ENCODE measurements around the gene HMCN2.
A peak's percentile ranks its signal among the peaks of the same experiment; 100 is the strongest.
"Not testable (repeated sequence)": the region's sequence is repeated elsewhere in the genome, so short reads cannot be mapped to it uniquely, and the experiment has no call there.

Gene HMCN2

DNA sequence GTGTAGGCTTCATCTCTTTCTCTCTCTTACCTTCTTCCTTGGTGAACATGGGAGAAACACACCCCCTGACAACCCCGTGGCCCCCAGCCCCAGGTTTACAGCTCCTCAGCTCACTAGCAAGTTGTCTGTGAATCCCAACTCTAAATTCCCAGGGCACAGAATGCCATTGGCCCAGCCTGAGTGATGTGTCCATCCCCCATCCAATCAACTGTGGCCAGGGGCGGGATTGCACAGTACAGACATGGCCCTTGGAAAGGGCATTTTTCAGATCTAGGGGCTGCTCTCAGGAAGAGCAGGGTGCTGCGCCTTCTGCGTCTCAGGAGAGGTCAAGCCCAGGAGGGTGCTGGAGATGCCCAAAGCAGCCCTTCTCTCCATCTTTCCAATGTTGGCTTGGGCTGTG lies 131.0 kb downstream of the HMCN2 start:
- no peak for DNase-seq

DNA sequence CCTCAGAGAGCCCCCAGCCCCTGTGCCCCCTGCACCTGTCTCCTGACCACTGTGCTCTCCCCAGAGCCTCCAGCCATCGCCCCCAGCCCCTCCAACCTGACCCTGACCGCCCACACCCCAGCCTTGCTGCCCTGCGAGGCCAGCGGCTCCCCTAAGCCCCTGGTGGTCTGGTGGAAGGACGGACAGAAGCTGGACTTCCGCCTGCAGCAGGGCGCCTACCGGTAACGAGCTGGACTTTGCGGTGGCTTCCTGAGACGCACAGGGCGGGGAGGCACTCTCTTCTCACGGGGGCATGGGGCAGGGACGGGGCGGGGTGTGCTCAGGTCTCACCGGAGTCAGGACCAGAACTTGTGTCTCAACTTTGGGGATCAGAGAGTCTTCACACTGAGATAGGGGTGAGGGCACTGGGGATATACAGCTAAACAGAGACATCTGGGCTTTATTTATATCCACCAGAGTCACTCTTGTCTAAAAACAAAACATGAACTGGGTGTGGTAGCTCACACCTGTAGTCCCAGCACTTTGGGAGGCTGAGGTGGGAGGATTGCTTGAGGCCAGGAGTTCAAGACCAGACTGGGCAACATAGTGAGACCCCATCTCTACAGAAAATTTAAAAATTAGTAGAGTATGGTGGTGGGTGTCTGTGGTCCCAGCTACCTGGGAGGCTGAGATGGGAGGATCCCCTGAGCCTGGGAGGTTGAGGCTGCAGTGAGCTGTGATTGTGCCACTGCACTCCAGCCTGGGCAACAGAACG lies 133.1 kb downstream of the HMCN2 start:
- no peak for DNase-seq

DNA sequence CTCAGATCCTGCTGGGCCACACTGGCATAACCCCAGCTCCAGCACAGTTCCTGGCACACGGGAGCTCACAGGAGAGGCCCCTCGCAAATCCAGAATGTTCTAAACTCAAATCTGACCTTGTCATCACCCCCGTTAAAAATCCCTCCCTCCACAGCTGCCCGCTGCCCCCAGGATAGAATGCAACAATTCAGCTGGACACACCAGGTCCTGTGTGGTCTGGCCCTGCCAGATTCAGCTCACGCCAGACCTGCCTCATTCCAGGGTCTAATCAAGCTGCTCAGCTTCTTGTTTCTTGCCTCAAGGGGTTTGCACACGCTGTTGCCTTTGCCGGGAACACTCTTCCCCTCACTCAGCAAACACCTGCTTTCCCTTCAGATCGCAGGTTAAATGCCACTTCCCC lies 134.2 kb downstream of the HMCN2 start:
- DNase-seq, result no peak

DNA sequence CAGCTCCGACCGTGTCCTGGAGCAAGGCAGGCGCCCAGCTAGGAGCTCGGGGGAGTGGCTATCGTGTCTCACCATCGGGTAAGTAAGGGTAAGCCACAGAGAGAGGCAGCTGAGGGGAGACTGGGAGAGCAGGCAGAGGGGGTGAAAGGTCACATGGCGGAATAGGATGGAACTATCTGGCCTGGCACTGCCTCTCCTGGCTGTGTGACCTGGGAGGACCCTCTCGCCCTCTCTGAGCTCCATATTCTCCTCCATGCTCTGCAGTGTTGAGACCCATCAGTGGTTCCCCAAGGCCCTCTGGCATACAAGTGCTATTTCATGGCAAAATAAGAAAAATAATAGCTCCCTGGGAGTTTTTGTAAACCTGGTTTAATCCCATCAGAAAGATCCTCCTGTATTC lies 135.3 kb downstream of the HMCN2 start:
- DNase-seq, result no peak

- DNase-seq, result not testable (repeated sequence)
Observed at GRCh38 chr9:130401742-130402141, 136.2 kb downstream of the HMCN2 start.

DNA sequence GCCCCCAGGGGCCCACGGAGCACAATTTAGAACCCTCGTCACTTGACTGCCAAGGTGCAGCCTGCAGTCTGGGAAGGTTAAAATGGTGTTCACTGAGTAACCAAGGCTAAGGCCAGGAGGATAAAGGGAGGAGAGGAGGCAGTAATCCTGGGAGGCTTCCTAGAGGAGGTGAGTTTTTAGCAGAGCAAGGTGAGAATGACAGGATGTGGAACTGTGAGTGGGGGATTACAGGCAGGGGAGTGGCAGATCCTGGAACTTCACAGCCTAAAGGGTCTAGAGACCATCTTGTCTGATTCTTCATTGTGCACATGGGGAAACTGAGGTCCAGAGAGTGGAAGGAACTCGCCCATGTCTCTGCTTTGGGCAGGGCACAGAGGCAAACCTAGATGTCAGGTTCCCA lies 136.7 kb downstream of the HMCN2 start:
- no peak for DNase-seq

DNA sequence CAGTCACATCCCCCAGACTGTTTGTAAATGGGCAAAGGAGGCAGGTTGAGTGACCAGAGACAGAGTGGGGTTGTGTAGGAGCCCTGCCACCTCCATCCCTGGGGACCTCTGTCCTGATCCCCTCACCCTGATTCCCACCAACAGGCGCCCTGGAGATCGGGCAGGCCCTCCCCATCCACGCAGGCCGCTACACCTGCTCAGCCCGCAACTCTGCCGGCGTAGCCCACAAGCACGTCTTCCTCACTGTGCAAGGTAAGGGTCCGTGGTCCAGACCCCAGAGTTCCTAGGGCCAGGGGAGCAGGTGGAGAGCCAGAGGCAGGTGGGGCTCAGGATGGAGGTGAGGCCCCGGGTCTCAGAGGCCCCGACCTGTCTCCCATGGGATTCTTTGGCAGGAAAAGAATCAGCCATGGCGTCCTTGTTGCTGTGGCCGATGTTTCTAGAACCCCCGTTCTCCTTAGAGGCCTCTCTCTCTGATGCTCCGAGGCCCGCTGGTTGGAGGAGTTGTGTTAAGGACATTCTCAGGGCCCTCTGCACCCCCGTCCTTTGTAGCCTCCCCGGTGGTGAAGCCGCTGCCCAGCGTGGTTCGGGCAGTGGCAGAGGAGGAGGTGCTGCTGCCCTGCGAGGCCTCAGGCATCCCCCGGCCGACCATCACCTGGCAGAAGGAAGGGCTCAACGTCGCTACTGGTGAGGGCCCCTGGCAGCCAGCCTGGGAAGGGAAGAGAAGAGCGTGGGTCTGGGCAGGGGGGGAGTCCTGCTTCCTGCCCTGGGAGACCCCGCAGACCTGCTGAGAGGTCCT lies 137.3 kb downstream of the HMCN2 start:
- DNase-seq, result no peak

DNA sequence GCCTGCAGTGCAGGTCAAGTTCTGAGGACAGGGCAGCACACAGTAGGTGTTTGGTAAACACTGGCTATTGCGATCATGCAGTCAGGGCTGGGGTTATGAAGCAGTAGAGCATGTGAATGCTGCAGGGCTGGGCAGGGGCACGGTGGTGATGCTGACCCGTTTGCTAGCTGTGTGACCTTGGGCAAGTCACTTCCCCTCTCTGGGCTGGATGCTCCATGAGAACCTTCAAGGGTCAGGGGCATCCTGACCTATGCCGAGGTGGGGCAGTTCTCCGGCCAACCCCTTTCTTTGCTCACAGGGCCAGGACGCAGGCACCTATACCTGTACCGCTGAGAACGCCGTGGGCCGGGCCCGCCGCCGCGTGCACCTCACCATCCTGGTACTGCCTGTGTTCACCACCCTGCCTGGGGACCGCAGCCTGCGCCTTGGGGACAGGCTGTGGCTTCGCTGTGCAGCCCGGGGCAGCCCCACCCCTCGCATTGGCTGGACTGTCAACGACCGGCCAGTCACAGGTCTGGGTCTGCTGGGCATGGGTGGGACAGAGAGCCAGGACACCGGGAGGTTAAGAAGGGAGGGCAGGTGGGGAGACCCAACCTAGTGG lies 140.2 kb downstream of the HMCN2 start:
- no peak for DNase-seq

- no peak for DNase-seq
Observed at GRCh38 chr9:130406278-130406895, 140.8 kb downstream of the HMCN2 start.

- DNase-seq, result no peak
Observed at GRCh38 chr9:130407916-130408663, 142.5 kb downstream of the HMCN2 start.

- no peak for DNase-seq
Observed at GRCh38 chr9:130408669-130409068, 143.1 kb downstream of the HMCN2 start.

GRCh38 chr9:130409246-130409645 lies 143.7 kb downstream of the HMCN2 start:
- DNase-seq, result no peak

DNA sequence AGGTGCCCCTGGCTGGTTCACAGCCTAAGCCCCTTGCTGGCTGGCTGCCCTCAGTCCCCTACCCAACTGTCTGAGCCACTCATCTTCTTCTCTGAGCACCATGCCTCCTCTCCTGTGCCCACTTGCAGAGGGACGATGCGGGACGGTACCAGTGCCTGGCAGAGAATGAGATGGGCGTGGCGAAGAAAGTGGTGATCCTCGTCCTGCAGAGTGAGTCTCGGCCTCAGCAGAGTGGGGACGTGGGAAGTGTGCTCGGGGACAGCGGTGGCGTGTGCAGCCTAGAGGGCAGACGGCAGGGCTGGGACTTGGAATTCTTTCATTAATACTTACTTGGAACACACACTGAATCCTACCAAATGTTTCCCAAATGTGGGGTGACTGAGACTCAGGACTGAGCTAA lies 144.9 kb downstream of the HMCN2 start:
- DNase-seq, result no peak

DNA sequence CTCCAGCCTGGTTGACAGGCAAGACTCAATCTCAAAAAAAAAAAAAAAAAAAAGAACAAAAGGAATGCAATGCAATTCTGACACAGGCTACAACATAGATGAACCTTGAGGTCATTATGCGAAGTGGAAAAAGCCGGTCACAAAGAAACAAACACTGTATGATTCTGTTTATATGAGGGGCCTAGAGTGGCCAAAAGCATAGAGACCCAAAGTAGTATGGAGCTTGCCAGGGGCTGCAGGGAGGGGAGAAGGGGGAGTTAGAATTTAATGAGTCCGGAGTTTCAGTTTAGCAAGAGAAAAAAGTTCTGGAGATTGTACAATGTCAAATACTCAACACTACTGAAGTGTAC lies 146.0 kb downstream of the HMCN2 start:
- DNase-seq, result no peak

DNA sequence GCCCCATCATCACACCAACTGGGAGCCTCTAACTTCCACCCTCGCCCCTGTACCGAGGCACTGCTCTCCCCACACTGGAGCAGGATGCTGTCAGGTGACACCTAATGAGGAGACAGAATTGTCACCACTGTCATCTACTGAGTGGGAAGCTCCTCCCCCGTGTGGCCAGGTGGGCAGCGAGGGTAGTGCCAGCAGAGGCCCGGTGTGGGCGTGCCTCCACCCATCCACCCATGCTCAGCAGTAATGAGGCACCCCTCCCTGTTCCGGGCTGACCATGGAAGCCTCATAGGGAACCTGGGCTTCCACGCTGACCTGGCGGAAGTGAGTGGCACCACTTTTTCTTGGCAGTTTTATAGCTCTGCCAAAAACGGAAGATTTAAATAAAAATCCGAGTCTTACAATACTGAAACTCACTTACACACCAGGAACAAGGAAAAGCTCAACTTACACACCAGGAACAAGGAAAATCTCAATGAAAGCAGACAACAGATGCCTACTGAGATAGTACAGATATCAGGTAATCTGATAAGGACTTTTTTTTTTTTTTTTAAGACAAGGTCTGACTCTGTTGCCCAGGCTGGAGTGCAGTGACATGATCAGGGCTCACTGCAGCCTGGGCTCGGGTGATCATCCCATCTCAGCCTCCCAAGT lies 148.6 kb downstream of the HMCN2 start:
- no peak for DNase-seq

DNA sequence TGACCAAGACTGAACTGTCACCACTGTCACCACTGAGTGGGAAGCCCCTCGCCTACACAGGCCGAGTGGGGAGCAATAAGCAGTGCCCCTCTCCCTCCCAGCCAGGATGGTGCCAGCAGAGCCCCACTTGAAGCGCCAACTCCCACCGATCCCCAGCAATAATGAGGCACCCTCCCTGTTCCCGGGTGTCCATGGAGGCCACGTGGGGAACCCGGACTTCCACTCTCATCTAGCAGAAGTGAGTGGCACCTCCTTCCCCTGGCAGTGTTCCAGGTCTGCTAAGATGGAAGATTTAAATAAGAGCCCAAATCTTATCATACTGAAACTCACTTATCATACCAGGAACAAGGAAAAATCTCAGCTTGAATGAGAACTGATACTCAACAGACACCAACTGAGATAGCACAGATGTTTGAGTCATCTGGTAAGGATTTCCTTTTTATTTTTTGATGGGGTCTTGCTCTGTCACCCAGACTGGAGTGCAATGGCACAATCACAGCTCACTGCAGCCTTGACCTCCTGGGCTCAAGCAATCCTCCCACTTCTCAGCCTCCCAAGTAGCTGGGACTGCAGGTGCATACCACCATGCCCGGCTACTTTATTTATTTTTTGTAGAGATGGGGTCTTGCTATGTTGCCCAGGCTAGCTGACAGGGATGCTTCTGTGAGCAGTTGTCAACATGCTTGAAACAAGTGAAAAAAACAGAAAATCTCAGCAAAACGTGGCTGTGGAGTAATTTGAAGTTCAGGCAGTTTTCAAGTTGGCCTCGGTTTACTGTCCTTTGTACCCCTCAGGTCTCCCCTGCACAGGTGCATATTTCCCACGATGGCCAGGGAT lies 149.6 kb downstream of the HMCN2 start:
- DNase-seq, result no peak

- no peak for DNase-seq
Observed at GRCh38 chr9:130417602-130418001, 152.0 kb downstream of the HMCN2 start.

DNA sequence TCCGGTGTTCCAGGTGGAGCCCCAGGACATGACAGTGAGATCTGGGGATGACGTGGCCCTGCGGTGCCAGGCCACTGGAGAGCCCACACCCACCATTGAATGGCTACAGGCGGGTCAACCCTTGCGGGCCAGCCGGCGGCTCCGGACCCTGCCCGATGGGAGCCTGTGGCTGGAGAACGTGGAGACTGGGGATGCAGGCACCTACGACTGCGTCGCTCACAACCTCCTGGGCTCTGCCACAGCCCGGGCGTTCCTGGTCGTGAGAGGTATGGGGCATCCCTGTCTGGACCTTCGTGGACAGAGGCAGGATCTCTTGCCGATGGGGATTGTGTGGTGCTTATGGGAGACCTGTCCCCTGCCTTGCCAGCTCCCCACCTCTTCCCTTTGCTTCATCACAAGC lies 153.2 kb downstream of the HMCN2 start:
- no peak for DNase-seq

GRCh38 chr9:130419521-130420035 lies 154.0 kb downstream of the HMCN2 start:
- DNase-seq, result no peak

DNA sequence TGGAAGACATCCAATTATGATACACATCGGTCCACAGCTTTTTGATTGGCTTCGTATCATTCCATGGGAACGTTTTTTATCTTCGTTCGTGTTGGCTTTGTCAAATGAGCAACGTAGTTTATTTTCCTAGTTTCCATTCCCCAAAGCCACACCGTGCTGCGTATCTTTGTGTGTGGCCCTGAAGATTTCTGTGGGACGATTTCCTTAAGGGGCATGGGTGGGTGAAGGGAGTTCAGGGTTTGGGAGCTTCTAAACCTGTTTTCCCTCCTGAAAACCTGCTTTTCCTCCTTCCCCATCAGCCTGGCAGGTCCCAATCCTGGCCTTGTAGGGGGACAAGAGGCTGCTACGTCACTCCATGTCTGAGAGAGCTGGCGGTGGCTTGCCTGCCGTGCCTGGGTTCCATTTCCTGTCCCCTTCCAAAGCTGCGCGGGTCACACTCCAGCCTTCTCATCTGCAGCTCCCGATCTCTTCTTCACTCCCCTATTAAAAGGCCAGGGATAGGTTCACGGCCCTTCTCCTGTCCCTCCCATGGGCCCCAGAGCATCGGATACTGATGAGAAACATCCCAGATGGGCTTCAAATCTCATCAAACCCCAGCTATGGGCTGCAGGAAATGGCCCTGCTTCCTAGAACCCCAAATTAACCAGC lies 155.7 kb downstream of the HMCN2 start:
- no peak for DNase-seq

GRCh38 chr9:130421802-130422276 lies 156.3 kb downstream of the HMCN2 start:
- peak; percentile 78 for DNase-seq

Measured in 8988T (cell line).